EL (cell line): ENCODE data around the gene ETV3.

Experiments
- DNase-seq: peaks from one replicate; pipeline ENCODE4 v3.0.0-alpha.2; 2016

ETV3 gene

GRCh38 chr1:157137408-157138219 lies 581 bp downstream of the ETV3 start:
- DNase-seq = peak; percentile 28

- DNase-seq = peak; percentile 42
Measured at GRCh38 chr1:157137046-157137407, 1.2 kb downstream of the ETV3 start.

GRCh38 chr1:157136133-157136532 lies 2.1 kb downstream of the ETV3 start:
- DNase-seq = no peak

- DNase-seq = no peak
Measured at GRCh38 chr1:157135646-157136045, 2.5 kb downstream of the ETV3 start.

- no peak for DNase-seq
Measured at GRCh38 chr1:157135070-157135469, 3.1 kb downstream of the ETV3 start.

- DNase-seq = no peak
Measured at GRCh38 chr1:157134442-157134841, 3.8 kb downstream of the ETV3 start.

- DNase-seq = no peak
Measured at GRCh38 chr1:157133426-157133825, 4.8 kb downstream of the ETV3 start.

- no peak for DNase-seq
Measured at GRCh38 chr1:157132616-157133167, 5.5 kb downstream of the ETV3 start.

- DNase-seq = no peak
Measured at GRCh38 chr1:157132111-157132510, 6.1 kb downstream of the ETV3 start.

- no peak for DNase-seq
Measured at GRCh38 chr1:157131281-157131680, 6.9 kb downstream of the ETV3 start.

GRCh38 chr1:157124855-157125254 lies 13.3 kb downstream of the ETV3 start:
- DNase-seq = no peak

- no peak for DNase-seq
Measured at GRCh38 chr1:157119448-157119847, 18.7 kb downstream of the ETV3 start.

GRCh38 chr1:157119008-157119407 lies 19.2 kb downstream of the ETV3 start:
- no peak for DNase-seq

GRCh38 chr1:157117527-157118057 lies 20.6 kb downstream of the ETV3 start:
- DNase-seq = no peak

GRCh38 chr1:157116737-157117103 lies 21.5 kb downstream of the ETV3 start:
- DNase-seq = no peak

- DNase-seq = no peak
Measured at GRCh38 chr1:157115851-157116736, 22.1 kb downstream of the ETV3 start.

GRCh38 chr1:157115429-157115838 lies 22.8 kb downstream of the ETV3 start:
- DNase-seq = no peak

GRCh38 chr1:157114183-157115121 lies 23.7 kb downstream of the ETV3 start:
- no peak for DNase-seq

GRCh38 chr1:157113631-157114030 lies 24.6 kb downstream of the ETV3 start:
- DNase-seq = no peak

- DNase-seq = no peak
Measured at GRCh38 chr1:157113106-157113505, 25.1 kb downstream of the ETV3 start.

GRCh38 chr1:157112186-157112867 lies 25.9 kb downstream of the ETV3 start:
- no peak for DNase-seq
